AG04450 (cell line): ENCODE results near the gene UBASH3A. TPM values are rescaled to one million over a fixed set of nuclear protein-coding genes. Genes with fewer than 3 reads are reported as not detected.

Experiments
- CTCF ChIA-PET: fragments of 300-600, 350-600 bp; formaldehyde crosslinking; extraction: SDS; loops from one replicate; lab custom pipeline; 2022; ENCODE audit warnings: antibody characterized with exemption, inconsistent platforms; lab: Charles Lee
- POLR2A ChIA-PET: fragments of 350-600 bp; formaldehyde crosslinking; extraction: SDS; loops from one replicate; lab custom pipeline; 2021; ENCODE audit warnings: antibody characterized with exemption, inconsistent platforms; lab: Yijun Ruan, JAX
- DNase-seq: peaks from one replicate; pipeline ENCODE4 v3.0.0-alpha.2; 2011; ENCODE audit warnings: low read depth, low spot score
- H3K27ac ChIP-seq: one replicate; pipeline ENCODE4 v1.5.1; 2012; ENCODE audit warnings: low read depth, low read length, control low read depth
- H3K27me3 ChIP-seq: one replicate; pipeline ENCODE4 v1.6.0; 2012; ENCODE audit warnings: low read length; ENCODE audit not compliant: control insufficient read depth, insufficient read depth
- H3K4me3 ChIP-seq: 2 replicates; pipeline ENCODE4 v1.5.1; 2011; ENCODE audit warnings: mild to moderate bottlenecking, low read depth, low read length, control low read depth
- H3K9me3 ChIP-seq: 2 replicates; pipeline ENCODE4 v1.5.1; 2012; ENCODE audit warnings: low read length; ENCODE audit not compliant: control insufficient read depth, insufficient read depth
- polyA plus RNA-seq: library from polyadenylated mRNA; depleted of rRNA; stranded (reverse); fragments of >200 nt; gene quantifications from 2 replicates; pipeline ENCODE4 v1.2.3, GENCODE V29; 2011
- TF ChIP-seq, protein P1 (sequence below): IDR thresholded peaks from 2 replicates; pipeline ENCODE4 v1.5.1; 2011; ENCODE audit warnings: low read depth, low read length, control low read depth, inconsistent platforms

UBASH3A gene
- polyA plus RNA-seq, 1 experiment: not detected

DNA sequence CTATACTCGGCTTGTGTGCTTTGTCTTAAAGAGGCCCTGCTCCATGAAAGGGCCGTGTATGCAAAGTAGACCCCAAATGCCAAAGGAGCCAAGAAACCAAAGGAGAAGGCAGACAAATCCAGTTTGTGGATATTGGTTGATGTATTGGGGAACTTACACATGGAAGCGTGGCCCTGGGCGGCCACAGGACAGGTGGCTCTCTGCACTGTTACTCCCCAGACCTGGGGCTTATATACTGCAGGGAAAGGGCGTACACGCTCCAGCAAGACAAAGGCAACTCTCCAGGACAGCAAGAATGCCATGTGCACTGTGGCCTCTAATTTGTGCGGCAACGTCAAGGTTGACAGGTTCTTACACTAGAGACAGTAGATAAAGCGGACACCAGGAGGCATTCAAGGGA, 67.5 kb downstream of the UBASH3A start:
- no peak overlapping the region for H3K4me3 ChIP-seq
- ChIA-PET POLR2A (no interaction called here), CTCF (no interaction called here)
- peaks cover 3% of the 10 kb centered on the region for H3K27me3 ChIP-seq
- TF ChIP-seq, protein P1, sequence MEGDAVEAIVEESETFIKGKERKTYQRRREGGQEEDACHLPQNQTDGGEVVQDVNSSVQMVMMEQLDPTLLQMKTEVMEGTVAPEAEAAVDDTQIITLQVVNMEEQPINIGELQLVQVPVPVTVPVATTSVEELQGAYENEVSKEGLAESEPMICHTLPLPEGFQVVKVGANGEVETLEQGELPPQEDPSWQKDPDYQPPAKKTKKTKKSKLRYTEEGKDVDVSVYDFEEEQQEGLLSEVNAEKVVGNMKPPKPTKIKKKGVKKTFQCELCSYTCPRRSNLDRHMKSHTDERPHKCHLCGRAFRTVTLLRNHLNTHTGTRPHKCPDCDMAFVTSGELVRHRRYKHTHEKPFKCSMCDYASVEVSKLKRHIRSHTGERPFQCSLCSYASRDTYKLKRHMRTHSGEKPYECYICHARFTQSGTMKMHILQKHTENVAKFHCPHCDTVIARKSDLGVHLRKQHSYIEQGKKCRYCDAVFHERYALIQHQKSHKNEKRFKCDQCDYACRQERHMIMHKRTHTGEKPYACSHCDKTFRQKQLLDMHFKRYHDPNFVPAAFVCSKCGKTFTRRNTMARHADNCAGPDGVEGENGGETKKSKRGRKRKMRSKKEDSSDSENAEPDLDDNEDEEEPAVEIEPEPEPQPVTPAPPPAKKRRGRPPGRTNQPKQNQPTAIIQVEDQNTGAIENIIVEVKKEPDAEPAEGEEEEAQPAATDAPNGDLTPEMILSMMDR: no peak
- no peaks in the 10 kb centered on the region for H3K9me3 ChIP-seq
- no peak overlapping the region for H3K27ac ChIP-seq
- no peak for DNase-seq

DNA sequence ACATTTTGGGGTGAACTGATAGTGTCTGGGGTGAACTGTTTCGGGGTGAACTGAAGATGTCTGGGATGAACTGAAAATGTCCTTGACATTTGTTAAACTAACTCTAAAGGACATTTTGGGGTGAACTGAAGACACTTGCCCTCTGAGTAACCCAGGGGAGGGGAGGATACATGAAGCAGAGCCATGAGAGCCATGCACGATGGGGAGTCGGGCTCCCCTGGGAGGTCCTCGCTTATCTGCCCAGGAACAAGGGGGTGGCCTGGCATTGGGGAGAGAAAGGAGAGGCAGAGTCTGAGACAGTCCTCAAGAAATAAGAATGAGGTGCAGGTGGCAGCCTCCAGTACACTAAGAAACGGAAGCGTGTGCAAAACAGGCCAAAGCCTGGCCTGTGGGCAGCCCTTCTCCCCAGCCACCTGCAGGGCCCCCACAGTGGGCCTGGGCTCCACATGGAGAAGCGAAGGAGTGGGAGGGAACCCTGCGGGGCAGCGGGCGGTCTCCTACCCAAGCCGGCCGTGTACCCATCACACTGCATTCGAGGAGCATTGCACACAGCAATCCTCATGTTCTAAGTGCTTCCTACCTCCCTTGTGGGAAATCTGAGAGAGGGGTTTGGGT, 68.1 kb downstream of the UBASH3A start:
- Histone ChIP-seq H3K27ac (no peak overlapping the region), H3K27me3 (peaks cover 3% of the 10 kb centered on the region), H3K9me3 (no peaks in the 10 kb centered on the region), H3K4me3 (no peak overlapping the region)
- POLR2A ChIA-PET: no interaction called here
- no peak for DNase-seq
- TF ChIP-seq, protein P1: no peak
- CTCF ChIA-PET: no interaction called here

DNA sequence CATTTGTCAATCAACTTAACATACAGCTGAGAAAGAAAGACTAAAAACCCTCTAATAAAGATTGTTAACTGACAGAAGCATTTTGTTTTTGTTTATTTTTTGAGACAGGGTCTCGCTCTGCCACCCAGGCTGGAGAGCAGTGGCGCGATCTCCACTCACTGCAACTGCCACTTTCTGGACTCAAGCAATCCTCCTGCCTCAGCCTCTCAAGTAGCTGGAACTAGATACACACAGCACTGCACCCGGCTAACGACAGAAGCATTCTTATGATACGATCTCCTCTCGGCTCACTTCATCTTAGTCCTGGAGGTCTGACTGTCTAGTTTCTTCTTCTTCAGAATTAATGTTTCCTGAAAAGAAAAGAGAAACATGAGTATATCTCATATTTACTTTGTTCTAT, 68.8 kb downstream of the UBASH3A start:
- TF ChIP-seq, protein P1: no peak
- POLR2A ChIA-PET: no interaction called here
- CTCF ChIA-PET: no interaction called here

DNA sequence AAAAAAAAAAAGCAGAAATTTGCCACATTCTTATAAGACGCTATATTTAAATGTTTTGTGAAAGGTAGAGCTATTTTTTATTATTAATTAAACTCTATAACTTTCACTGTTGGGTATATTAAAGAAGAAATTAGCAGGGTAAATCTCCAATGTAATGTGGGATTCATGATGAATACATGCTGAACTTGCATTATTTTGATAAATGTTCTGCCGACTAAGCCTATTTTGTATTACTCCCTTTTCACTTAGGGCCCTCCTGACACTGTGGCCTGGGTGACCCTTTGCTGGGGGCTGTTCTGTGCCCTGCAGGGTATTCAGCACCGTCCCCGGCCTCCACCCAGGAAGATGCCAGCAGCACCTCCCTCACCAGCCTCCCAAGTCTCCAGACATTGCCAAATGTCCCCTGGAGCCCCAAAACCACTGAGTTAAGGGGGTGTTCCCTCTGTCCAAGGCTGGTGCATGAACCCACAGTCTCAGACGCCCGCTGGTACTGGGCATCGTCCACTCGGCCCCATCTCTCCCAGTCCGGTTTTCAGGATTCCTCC, 69.9 kb downstream of the UBASH3A start:
- H3K27ac ChIP-seq: no peak overlapping the region
- H3K9me3 ChIP-seq: no peaks in the 10 kb centered on the region
- peaks cover 3% of the 10 kb centered on the region for H3K27me3 ChIP-seq
- ChIA-PET CTCF (no interaction called here), POLR2A (no interaction called here)
- TF ChIP-seq, protein P1: no peak
- DNase-seq: no peak
- H3K4me3 ChIP-seq: no peak overlapping the region

More for the DNA sequence above, 68.8 kb downstream of the UBASH3A start:
- no peak overlapping the region for H3K27ac ChIP-seq
- no peaks in the 10 kb centered on the region for H3K9me3 ChIP-seq
- no peak for DNase-seq
- no peak overlapping the region for H3K4me3 ChIP-seq
- peaks cover 3% of the 10 kb centered on the region for H3K27me3 ChIP-seq

DNA sequence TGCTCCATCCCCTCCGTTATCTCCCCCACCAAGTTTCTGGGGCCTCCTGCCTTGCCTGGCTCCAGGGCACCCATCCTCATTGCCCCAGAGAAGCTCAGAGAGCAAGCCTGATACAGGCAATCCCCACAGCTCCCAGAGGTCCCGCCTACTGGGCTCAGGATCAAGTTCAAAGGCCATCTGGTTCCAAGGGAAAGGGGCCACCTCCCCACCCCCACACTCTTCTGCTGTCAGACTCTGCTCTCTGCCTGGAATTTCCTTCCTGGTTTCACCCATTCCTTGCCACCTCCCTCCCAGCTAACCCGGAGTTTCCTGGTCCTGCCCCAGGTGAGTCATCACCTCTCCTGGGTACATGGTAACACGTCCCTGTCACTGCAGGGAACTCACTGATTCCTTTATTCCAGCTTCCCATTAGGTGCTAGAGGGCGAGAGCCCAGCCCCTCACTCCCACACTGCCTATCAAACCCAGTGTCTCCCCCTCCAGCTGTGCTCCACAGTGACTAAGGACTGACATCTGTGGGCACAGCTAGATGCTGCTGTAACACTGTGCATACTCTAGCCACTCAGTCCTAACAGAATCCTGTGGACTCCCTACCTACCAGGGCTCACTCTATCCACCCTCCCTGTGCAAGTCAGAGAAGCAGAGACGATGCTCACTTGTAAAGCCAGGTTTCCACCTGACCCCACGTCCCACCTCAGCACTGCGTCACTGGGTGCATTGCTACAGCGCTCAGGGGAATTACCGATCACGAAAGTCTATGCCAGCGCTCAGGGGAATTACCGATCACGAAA, 70.5 kb downstream of the UBASH3A start:
- POLR2A ChIA-PET: no interaction called here

More for the DNA sequence above, 70.5 kb downstream of the UBASH3A start:
- Histone ChIP-seq H3K4me3 (no peak overlapping the region), H3K27me3 (peaks cover 3% of the 10 kb centered on the region), H3K9me3 (no peaks in the 10 kb centered on the region), H3K27ac (no peak overlapping the region)
- TF ChIP-seq, protein P1: no peak
- DNase-seq: no peak
- CTCF ChIA-PET: no interaction called here
